SIG-M5 (cell line): ENCODE results near the gene DNAAF8.
"Not testable (repeated sequence)": the region's sequence is repeated elsewhere in the genome, so short reads cannot be mapped to it uniquely, and the experiment has no call there.

ENCODE experiments used
- DNase-seq: peaks from one replicate; lab custom pipeline; 2025; lab: John Stamatoyannopoulos, UW

The DNAAF8 gene

GRCh38 chr16:4784444-4784987, 50.2 kb downstream of the DNAAF8 start:
- DNase-seq = not testable (repeated sequence)

- no peak for DNase-seq
Measured at GRCh38 chr16:4785758-4786433, 51.6 kb downstream of the DNAAF8 start.

- DNase-seq = no peak
Measured at GRCh38 chr16:4787068-4787467, 52.7 kb downstream of the DNAAF8 start.

- no peak for DNase-seq
Measured at GRCh38 chr16:4787627-4788482, 53.5 kb downstream of the DNAAF8 start, which contains the start of gene SEPTIN12. TSS of gene SEPTIN12 (minus strand) at chr16:4788345. CDS start at chr16:4787645, 700 bp downstream.

- DNase-seq = no peak
Measured at GRCh38 chr16:4788489-4788889, 54.2 kb downstream of the DNAAF8 start.

- DNase-seq = no peak
Measured at GRCh38 chr16:4788910-4789309, 54.6 kb downstream of the DNAAF8 start.

- DNase-seq = no peak
Measured at GRCh38 chr16:4790261-4790660, 55.9 kb downstream of the DNAAF8 start.

GRCh38 chr16:4790871-4791270, 56.5 kb downstream of the DNAAF8 start:
- DNase-seq = no peak

- DNase-seq = no peak
Measured at GRCh38 chr16:4792951-4793513, 58.7 kb downstream of the DNAAF8 start.

GRCh38 chr16:4795181-4795827, 61.0 kb downstream of the DNAAF8 start, which contains the start of gene SMIM22:
TSS of gene SMIM22 (plus strand) at chr16:4795369. CDS start at chr16:4795735, 366 bp downstream.
- no peak for DNase-seq

- DNase-seq = no peak
Measured at GRCh38 chr16:4795828-4796572, 61.7 kb downstream of the DNAAF8 start.

- DNase-seq = no peak
Measured at GRCh38 chr16:4796982-4797804, 62.9 kb downstream of the DNAAF8 start.

- DNase-seq = no peak
Measured at GRCh38 chr16:4797805-4798252, 63.5 kb downstream of the DNAAF8 start.

- no peak for DNase-seq
Measured at GRCh38 chr16:4798456-4798855, 64.1 kb downstream of the DNAAF8 start.
